Testis (tissue), 2 donors: ENCODE measurements around the gene ANKRA2.

Experiments
- POLR2A ChIP-seq: fragments of 450-650 bp; IDR thresholded peaks from one replicate; pipeline ENCODE4 v1.6.1; 2017; ENCODE audit warnings: antibody characterized with exemption, mild to moderate bottlenecking, moderate library complexity
- TF ChIP-seq, protein P1 (sequence below), 3 experiments: fragments of 450-650 bp in 2 of 3; fragments of 200-600 bp in 1 of 3; sonication (generic) in 1 of 3; IDR thresholded peaks; one replicate each; pipeline ENCODE4 v1.5.1; 2016 to 2019; ENCODE audit warnings: antibody characterized with exemption in 3 of 3, mild to moderate bottlenecking in 2 of 3, moderate library complexity in 1 of 3

DNA sequence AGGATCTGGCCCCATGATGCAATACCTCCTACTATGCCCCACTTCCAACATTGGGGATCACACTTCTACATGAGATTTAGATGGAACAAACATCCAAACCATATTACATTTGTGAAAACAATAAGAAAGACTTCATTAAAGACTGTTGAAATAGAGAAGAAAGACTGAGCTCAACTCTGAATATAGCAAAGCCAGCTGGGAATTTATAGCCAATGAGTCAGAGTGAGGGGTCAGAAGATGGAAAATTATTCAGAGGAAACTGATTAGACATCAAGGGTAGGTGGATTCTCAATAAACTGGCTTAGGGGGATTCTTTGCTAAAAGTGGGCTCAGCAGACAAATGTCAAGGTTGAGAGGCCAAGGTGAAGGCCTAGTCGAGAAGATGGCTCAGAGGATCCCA, 41.6 kb downstream of the ANKRA2 start:
- TF ChIP-seq, protein P1, sequence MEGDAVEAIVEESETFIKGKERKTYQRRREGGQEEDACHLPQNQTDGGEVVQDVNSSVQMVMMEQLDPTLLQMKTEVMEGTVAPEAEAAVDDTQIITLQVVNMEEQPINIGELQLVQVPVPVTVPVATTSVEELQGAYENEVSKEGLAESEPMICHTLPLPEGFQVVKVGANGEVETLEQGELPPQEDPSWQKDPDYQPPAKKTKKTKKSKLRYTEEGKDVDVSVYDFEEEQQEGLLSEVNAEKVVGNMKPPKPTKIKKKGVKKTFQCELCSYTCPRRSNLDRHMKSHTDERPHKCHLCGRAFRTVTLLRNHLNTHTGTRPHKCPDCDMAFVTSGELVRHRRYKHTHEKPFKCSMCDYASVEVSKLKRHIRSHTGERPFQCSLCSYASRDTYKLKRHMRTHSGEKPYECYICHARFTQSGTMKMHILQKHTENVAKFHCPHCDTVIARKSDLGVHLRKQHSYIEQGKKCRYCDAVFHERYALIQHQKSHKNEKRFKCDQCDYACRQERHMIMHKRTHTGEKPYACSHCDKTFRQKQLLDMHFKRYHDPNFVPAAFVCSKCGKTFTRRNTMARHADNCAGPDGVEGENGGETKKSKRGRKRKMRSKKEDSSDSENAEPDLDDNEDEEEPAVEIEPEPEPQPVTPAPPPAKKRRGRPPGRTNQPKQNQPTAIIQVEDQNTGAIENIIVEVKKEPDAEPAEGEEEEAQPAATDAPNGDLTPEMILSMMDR (IDR thresholded peaks at IDR 0.05), result no peak
- TF ChIP-seq POLR2A, result no peak
